ENCODE measurements around the gene WDR43. TPM values are rescaled to one million over a fixed set of nuclear protein-coding genes. Genes with fewer than 3 reads are reported as not detected.
A peak's percentile ranks its signal among the peaks of the same experiment; 100 is the strongest.

Gene WDR43
- polyA plus RNA-seq, 1 of the 3 experiments (the other 2 are of a cell fraction), result 35.1 TPM

GRCh38 chr2:28958689-28959088 is 64.2 kb downstream of the WDR43 start (continued):
- TF ChIP-seq PBX3 (IDR thresholded peaks at IDR 0.05) (no peak), MEF2A (IDR thresholded peaks at IDR 0.05; ENCODE audit: borderline replicate concordance, low read depth) (no peak), YY1 (IDR thresholded peaks at IDR 0.05; ENCODE audit: low read depth) (no peak), RXRA (IDR thresholded peaks at IDR 0.05; ENCODE audit: borderline replicate concordance, low read depth) (no peak), RFX5 (IDR thresholded peaks at IDR 0.05; ENCODE audit: low read length) (peak; percentile 70; the same call in 1 of the 2 replicates)

DNA sequence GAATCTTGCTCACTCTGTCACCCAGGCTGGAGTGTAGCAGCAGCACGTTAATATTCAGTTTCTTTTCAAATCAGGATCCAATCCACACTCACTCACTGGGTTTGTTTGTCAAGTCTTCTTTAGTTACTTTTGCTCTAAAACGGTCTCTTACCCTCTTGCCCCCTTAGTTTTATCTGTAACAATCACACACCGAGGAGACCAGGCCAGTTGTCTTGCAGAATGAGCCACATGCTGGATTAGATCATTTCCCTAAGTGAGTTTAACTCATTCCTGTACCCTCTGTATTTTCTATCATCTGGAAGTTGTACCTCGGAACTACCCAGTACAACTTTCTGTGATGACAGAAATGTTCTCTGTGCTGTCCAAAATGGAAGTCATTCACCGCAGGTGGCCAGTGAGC is 65.9 kb downstream of the WDR43 start:
- Histone ChIP-seq H3K27ac (ENCODE audit: low read depth in 2 of 2, low read length in 1 of 2) (no peak overlapping the region), H3K4me3 (ENCODE audit: low read depth in 2 of 2, low read length in 1 of 2) (no peak overlapping the region), H3F3A (replicated peaks; ENCODE audit: insufficient read depth) (no peaks in the 10 kb centered on the region), H2AFZ (ENCODE audit: low read depth) (no peak overlapping the region), H3K27me3 (ENCODE audit: insufficient read depth) (no peaks in the 10 kb centered on the region), H3K9me3 (no peaks in the 10 kb centered on the region), H4K20me1 (ENCODE audit: insufficient read depth) (no peaks in the 10 kb centered on the region), H3K4me2 (no peak overlapping the region), H3K36me3 (replicated peaks in 1 of 2; ENCODE audit: control insufficient read depth in 1 of 2, insufficient read depth in 2 of 2, low read length in 1 of 2) (no peaks in the 10 kb centered on the region), H3K9ac (no peak overlapping the region), H3K4me1 (ENCODE audit: control insufficient read depth in 1 of 2, insufficient read depth in 2 of 2, low read depth in 1 of 2, low read length in 1 of 2) (peaks cover 0 to 7% of the 10 kb centered on the region in 2 experiments; a peak in 1 of 4 replicates), H3K79me2 (ENCODE audit: insufficient read depth) (no peaks in the 10 kb centered on the region), H3K9me2 (no peaks in the 10 kb centered on the region)
- WGBS (ENCODE audit: low lambda C conversion rate), result 56% methylated on average over 5 of the region's 5 CpGs
- TF ChIP-seq FOSL2 (IDR thresholded peaks at IDR 0.05; ENCODE audit: borderline replicate concordance, low read depth) (no peak), EP300 (IDR thresholded peaks at IDR 0.05; ENCODE audit: borderline replicate concordance in 1 of 2, low read depth in 1 of 2, low read length in 1 of 2) (no peak)
- TF ChIP-seq, protein P1, sequence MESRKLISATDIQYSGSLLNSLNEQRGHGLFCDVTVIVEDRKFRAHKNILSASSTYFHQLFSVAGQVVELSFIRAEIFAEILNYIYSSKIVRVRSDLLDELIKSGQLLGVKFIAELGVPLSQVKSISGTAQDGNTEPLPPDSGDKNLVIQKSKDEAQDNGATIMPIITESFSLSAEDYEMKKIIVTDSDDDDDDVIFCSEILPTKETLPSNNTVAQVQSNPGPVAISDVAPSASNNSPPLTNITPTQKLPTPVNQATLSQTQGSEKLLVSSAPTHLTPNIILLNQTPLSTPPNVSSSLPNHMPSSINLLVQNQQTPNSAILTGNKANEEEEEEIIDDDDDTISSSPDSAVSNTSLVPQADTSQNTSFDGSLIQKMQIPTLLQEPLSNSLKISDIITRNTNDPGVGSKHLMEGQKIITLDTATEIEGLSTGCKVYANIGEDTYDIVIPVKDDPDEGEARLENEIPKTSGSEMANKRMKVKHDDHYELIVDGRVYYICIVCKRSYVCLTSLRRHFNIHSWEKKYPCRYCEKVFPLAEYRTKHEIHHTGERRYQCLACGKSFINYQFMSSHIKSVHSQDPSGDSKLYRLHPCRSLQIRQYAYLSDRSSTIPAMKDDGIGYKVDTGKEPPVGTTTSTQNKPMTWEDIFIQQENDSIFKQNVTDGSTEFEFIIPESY (IDR thresholded peaks at IDR 0.05; ENCODE audit: borderline replicate concordance, low read depth), result no peak
- ChIA-PET CTCF (interaction anchor here (0.7 to 2.8 kb wide), 5 partner anchors 20 to 1112 kb away, joined by 3 to 13 read pairs (median 6); partner anchors contain the start of gene TOGARAM2), POLR2A (no interaction called here)
- no peak for DNase-seq

GRCh38 chr2:28962505-28962904 is 68.0 kb downstream of the WDR43 start:
- POLR2A ChIA-PET, result no interaction called here
- no peak overlapping the region for H3K9ac ChIP-seq
- H3K79me2 ChIP-seq (ENCODE audit: insufficient read depth), result no peaks in the 10 kb centered on the region
- WGBS (ENCODE audit: low lambda C conversion rate), result 78% methylated on average over 1 of the region's 1 CpG
- TF ChIP-seq, protein P2, sequence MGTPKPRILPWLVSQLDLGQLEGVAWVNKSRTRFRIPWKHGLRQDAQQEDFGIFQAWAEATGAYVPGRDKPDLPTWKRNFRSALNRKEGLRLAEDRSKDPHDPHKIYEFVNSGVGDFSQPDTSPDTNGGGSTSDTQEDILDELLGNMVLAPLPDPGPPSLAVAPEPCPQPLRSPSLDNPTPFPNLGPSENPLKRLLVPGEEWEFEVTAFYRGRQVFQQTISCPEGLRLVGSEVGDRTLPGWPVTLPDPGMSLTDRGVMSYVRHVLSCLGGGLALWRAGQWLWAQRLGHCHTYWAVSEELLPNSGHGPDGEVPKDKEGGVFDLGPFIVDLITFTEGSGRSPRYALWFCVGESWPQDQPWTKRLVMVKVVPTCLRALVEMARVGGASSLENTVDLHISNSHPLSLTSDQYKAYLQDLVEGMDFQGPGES (IDR thresholded peaks at IDR 0.05; ENCODE audit: low read depth, low read length), result no peak
- no peak for TF ChIP-seq GABPA (IDR thresholded peaks at IDR 0.05; ENCODE audit: low read depth)
- H3F3A ChIP-seq (replicated peaks; ENCODE audit: insufficient read depth), result no peaks in the 10 kb centered on the region
- no peak overlapping the region for H3K4me3 ChIP-seq (ENCODE audit: low read depth in 2 of 2, low read length in 1 of 2)
- H3K4me2 ChIP-seq, result no peak overlapping the region
- no peaks in the 10 kb centered on the region for H3K36me3 ChIP-seq (replicated peaks in 1 of 2; ENCODE audit: control insufficient read depth in 1 of 2, insufficient read depth in 2 of 2, low read length in 1 of 2)
- no peaks in the 10 kb centered on the region for H3K9me3 ChIP-seq
- H3K9me2 ChIP-seq, result no peaks in the 10 kb centered on the region
- no peak overlapping the region for H2AFZ ChIP-seq (ENCODE audit: low read depth)
- no peaks in the 10 kb centered on the region for H4K20me1 ChIP-seq (ENCODE audit: insufficient read depth)
- no peak overlapping the region for H3K27ac ChIP-seq (ENCODE audit: low read depth in 2 of 2, low read length in 1 of 2)
- H3K27me3 ChIP-seq (ENCODE audit: insufficient read depth), result no peaks in the 10 kb centered on the region
- DNase-seq, result no peak
- CTCF ChIA-PET, result interaction anchor here (1.2 kb wide), 1 partner anchor 235 kb away, joined by 3 read pairs; no protein-coding TSS in a partner anchor
- peaks cover 0 to 5% of the 10 kb centered on the region in 2 experiments; a peak in 1 of 4 replicates for H3K4me1 ChIP-seq (ENCODE audit: control insufficient read depth in 1 of 2, insufficient read depth in 2 of 2, low read depth in 1 of 2, low read length in 1 of 2)
